Fibroblast of skin of scalp (primary cell): Measurements from ENCODE around the gene TCOF1.
A peak's percentile ranks its signal among the peaks of the same experiment; 100 is the strongest.

Experiments used
- DNase-seq: peaks from one replicate; pipeline ENCODE4 v3.0.0-alpha.2; 2013

Gene TCOF1

GRCh38 chr5:150394131-150394530 lies 36.6 kb downstream of the TCOF1 start:
- DNase-seq, result peak; percentile 6

- DNase-seq, result no peak
Measured at GRCh38 chr5:150394912-150395687, 37.6 kb downstream of the TCOF1 start.

GRCh38 chr5:150395688-150395975 lies 38.1 kb downstream of the TCOF1 start:
- no peak for DNase-seq

- DNase-seq, result no peak
Measured at GRCh38 chr5:150396267-150396666, 38.8 kb downstream of the TCOF1 start.

GRCh38 chr5:150397146-150397781 lies 39.8 kb downstream of the TCOF1 start:
- DNase-seq, result no peak

- DNase-seq, result no peak
Measured at GRCh38 chr5:150397782-150398721, 40.6 kb downstream of the TCOF1 start.

GRCh38 chr5:150398722-150399523 lies 41.4 kb downstream of the TCOF1 start:
- DNase-seq, result no peak

GRCh38 chr5:150399524-150400211 lies 42.2 kb downstream of the TCOF1 start:
- DNase-seq, result peak; percentile 33

GRCh38 chr5:150400316-150401075 lies 43.0 kb downstream of the TCOF1 start:
- no peak for DNase-seq

- DNase-seq, result no peak
Measured at GRCh38 chr5:150401076-150401375, 43.5 kb downstream of the TCOF1 start.

- DNase-seq, result no peak
Measured at GRCh38 chr5:150401376-150402228, 44.1 kb downstream of the TCOF1 start.

- DNase-seq, result no peak
Measured at GRCh38 chr5:150402229-150402773, 44.8 kb downstream of the TCOF1 start.

GRCh38 chr5:150402901-150403342 lies 45.4 kb downstream of the TCOF1 start:
- no peak for DNase-seq

- DNase-seq, result no peak
Measured at GRCh38 chr5:150404121-150404520, 46.6 kb downstream of the TCOF1 start.

GRCh38 chr5:150404535-150404934 lies 47.0 kb downstream of the TCOF1 start:
- DNase-seq, result no peak

- no peak for DNase-seq
Measured at GRCh38 chr5:150404941-150405816, 47.7 kb downstream of the TCOF1 start.

- DNase-seq, result no peak
Measured at GRCh38 chr5:150406103-150406722, 48.7 kb downstream of the TCOF1 start.

GRCh38 chr5:150406723-150407095 lies 49.2 kb downstream of the TCOF1 start:
- DNase-seq, result no peak
